SU-DHL-6 (cell line): ENCODE results near the gene TFE3.

ENCODE experiments used
- H2AFZ ChIP-seq: fragments of 200-600 bp; sonication (generic); 2 replicates; pipeline ENCODE4 v1.6.1; 2014; ENCODE audit warnings: low read depth, mild to moderate bottlenecking, moderate library complexity, mixed read lengths, antibody characterized with exemption, low read length; ENCODE audit not compliant: severe bottlenecking
- H3F3A ChIP-seq: fragments of 200-600 bp; shearing (Covaris generic); 2 replicates; pipeline ENCODE4 v1.6.0; 2016; ENCODE audit warnings: antibody characterized with exemption, mild to moderate bottlenecking; ENCODE audit not compliant: insufficient read depth
- H3K27ac ChIP-seq: fragments of 200-600 bp; sonication (generic); 2 replicates; pipeline ENCODE4 v1.5.1; 2016; ENCODE audit warnings: low read depth, mild to moderate bottlenecking, low read length, moderate library complexity, mixed read lengths
- H3K27me3 ChIP-seq: fragments of 200-600 bp; sonication (generic), shearing (Covaris generic); 2 replicates; pipeline ENCODE4 v1.6.0; 2014; ENCODE audit warnings: mild to moderate bottlenecking, low read length
- H3K36me3 ChIP-seq: fragments of 200-600 bp; sonication (generic); 2 replicates; pipeline ENCODE4 v1.6.1; 2014; ENCODE audit warnings: mild to moderate bottlenecking, low read length, mixed read lengths
- H3K4me2 ChIP-seq: fragments of 300-600, 200-600 bp; shearing (Covaris generic), sonication (generic); 2 replicates; pipeline ENCODE4 v1.6.0; 2014; ENCODE audit warnings: low read length, low read depth, mild to moderate bottlenecking; ENCODE audit not compliant: poor library complexity, severe bottlenecking
- H3K4me3 ChIP-seq: fragments of 200-600 bp; sonication (generic); 2 replicates; pipeline ENCODE4 v1.5.1; 2014; ENCODE audit warnings: antibody characterized with exemption, low read length, mild to moderate bottlenecking, mixed read lengths; ENCODE audit not compliant: insufficient read depth, poor library complexity, severe bottlenecking
- H3K79me2 ChIP-seq: fragments of 200-600 bp; sonication (generic); 2 replicates; pipeline ENCODE4 v1.6.1; 2014; ENCODE audit warnings: mild to moderate bottlenecking, low read length, moderate library complexity; ENCODE audit not compliant: insufficient read depth
- H3K9ac ChIP-seq: fragments of 200-600 bp; sonication (generic); 2 replicates; pipeline ENCODE4 v1.7.0; 2014; ENCODE audit warnings: mild to moderate bottlenecking, low read length
- H3K9me2 ChIP-seq: fragments of 200-600 bp; sonication (generic); replicated peaks from 2 replicates; pipeline ENCODE4 v1.6.1; 2014; ENCODE audit warnings: low read length; ENCODE audit not compliant: insufficient read depth
- H3K9me3 ChIP-seq: fragments of 200-600 bp; sonication (generic); 2 replicates; pipeline ENCODE4 v1.6.1; 2014; ENCODE audit warnings: low read length, mixed read lengths; ENCODE audit not compliant: insufficient read depth
- H4K20me1 ChIP-seq: fragments of 200-600 bp; sonication (generic); 2 replicates; pipeline ENCODE4 v1.6.1; 2014; ENCODE audit warnings: low read depth, mild to moderate bottlenecking, antibody characterized with exemption, low read length, moderate library complexity, mixed read lengths
- CTCF ChIP-seq: fragments of 200-600 bp; sonication (generic); IDR thresholded peaks from one replicate; pipeline ENCODE4 v1.5.1; 2017; ENCODE audit warnings: antibody characterized with exemption, mild to moderate bottlenecking, low read length, moderate library complexity; ENCODE audit not compliant: insufficient read depth, poor library complexity, severe bottlenecking
- EZH2phosphoT487 ChIP-seq: fragments of 200-600 bp; sonication (generic), shearing (Covaris generic); conservative IDR thresholded peaks from 2 replicates; pipeline ENCODE4 v1.6.1; 2018; ENCODE audit warnings: mild to moderate bottlenecking, antibody characterized with exemption, low read length, moderate library complexity, mixed read lengths

Gene TFE3

DNA sequence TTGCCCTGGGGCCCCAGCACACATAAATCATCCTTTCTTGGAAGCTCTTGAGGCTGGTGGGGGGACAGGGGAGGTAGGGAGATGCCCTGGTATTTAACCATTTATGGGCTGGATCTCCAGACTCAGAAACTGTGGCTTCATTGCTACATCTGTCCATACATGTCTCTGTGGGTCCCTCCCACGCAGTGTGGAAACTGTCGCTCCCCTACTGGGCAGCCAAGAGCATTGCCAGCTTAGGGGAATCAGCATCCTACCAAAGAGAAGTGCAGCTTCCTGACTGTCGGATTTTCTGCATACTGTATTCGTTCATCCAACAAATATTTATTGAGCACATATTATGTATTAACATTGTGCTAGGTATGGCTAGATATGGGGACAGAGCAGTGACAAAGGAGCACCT is 44.8 kb downstream of the TFE3 start:
- Histone ChIP-seq H3F3A (no peaks in the 10 kb centered on the region), H3K4me3 (no peak overlapping the region), H2AFZ (no peak overlapping the region), H3K79me2 (peaks cover 8% of the 10 kb centered on the region; the same call in 1 of the 2 replicates), H4K20me1 (no peaks in the 10 kb centered on the region), H3K9me2 (no peaks in the 10 kb centered on the region), H3K4me2 (no peak overlapping the region), H3K36me3 (no peaks in the 10 kb centered on the region), H3K27ac (no peak overlapping the region), H3K9me3 (no peaks in the 10 kb centered on the region), H3K27me3 (no peaks in the 10 kb centered on the region), H3K9ac (no peak overlapping the region)
- TF ChIP-seq CTCF (no peak), EZH2phosphoT487 (no peak)

DNA sequence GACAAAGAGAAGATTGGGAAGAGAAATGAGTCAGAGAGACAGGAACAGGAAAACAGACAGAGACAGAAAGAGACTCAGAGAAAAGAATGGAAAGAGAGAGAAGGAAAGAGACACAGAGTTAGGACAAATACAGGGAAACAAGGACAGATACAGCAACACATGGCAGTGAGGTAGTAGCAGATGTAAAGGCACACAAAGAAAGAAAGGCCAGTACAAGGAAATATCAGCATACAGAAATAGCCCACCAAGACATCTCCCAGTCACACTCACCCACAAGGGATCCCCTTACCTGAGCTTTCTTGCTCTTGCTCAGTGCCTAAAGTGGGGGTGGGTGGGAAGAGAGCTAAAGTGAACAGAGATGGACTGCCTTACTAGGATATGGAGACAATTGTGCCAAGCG is 45.3 kb downstream of the TFE3 start:
- Histone ChIP-seq H3K9me2 (no peaks in the 10 kb centered on the region), H3K27ac (no peak overlapping the region), H3K79me2 (peaks cover 8% of the 10 kb centered on the region; the same call in 1 of the 2 replicates), H3K4me3 (no peak overlapping the region), H2AFZ (no peak overlapping the region), H3K9me3 (no peaks in the 10 kb centered on the region), H3F3A (no peaks in the 10 kb centered on the region), H3K4me2 (no peak overlapping the region), H3K27me3 (no peaks in the 10 kb centered on the region), H4K20me1 (no peaks in the 10 kb centered on the region), H3K9ac (no peak overlapping the region), H3K36me3 (no peaks in the 10 kb centered on the region)
- no peak for TF ChIP-seq EZH2phosphoT487
- no peak for TF ChIP-seq CTCF

DNA sequence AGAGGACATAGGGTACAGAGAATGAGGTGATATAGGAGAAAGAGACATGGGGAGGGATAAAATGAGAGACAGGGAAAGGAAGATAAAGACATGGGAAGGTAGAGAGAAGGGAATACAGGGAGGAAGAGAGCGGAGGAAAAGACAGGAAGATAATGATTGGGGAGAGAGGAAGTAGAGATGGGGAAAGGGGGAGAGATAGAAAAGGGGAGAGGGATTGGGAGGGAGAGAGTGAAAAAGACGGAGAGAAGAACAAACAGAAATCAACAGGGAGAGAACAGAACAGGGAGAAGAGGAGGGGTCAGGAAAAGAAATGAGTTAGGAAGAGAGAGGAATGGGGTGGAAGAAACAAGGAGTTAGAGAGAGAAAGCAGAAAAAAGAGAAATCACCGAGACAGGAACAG is 45.7 kb downstream of the TFE3 start:
- H2AFZ ChIP-seq, result no peak overlapping the region
- H3K27me3 ChIP-seq, result no peaks in the 10 kb centered on the region
- H3K9ac ChIP-seq, result no peak overlapping the region
- H4K20me1 ChIP-seq, result no peaks in the 10 kb centered on the region
- TF ChIP-seq EZH2phosphoT487, result no peak
- no peak for TF ChIP-seq CTCF
- no peak overlapping the region for H3K27ac ChIP-seq
- no peak overlapping the region for H3K4me2 ChIP-seq
- no peaks in the 10 kb centered on the region for H3F3A ChIP-seq
- no peaks in the 10 kb centered on the region for H3K9me3 ChIP-seq
- H3K79me2 ChIP-seq, result peaks cover 8% of the 10 kb centered on the region; the same call in 1 of the 2 replicates
- no peaks in the 10 kb centered on the region for H3K9me2 ChIP-seq
- H3K36me3 ChIP-seq, result no peaks in the 10 kb centered on the region
- no peak overlapping the region for H3K4me3 ChIP-seq

GRCh38 chrX:48996969-48997368 is 46.2 kb downstream of the TFE3 start:
- Histone ChIP-seq H3K9ac (no peak overlapping the region), H3F3A (no peaks in the 10 kb centered on the region), H4K20me1 (no peaks in the 10 kb centered on the region), H3K9me2 (no peaks in the 10 kb centered on the region), H3K36me3 (no peaks in the 10 kb centered on the region), H3K9me3 (no peaks in the 10 kb centered on the region), H3K4me3 (no peak overlapping the region), H3K4me2 (no peak overlapping the region), H3K79me2 (peaks cover 8% of the 10 kb centered on the region; the same call in 1 of the 2 replicates), H2AFZ (no peak overlapping the region), H3K27me3 (no peaks in the 10 kb centered on the region), H3K27ac (no peak overlapping the region)
- no peak for TF ChIP-seq EZH2phosphoT487
- TF ChIP-seq CTCF, result no peak
